ENCODE data around the gene ABHD4.
"Not testable (repeated sequence)": the region's sequence is repeated elsewhere in the genome, so short reads cannot be mapped to it uniquely, and the experiment has no call there.

The ABHD4 gene

DNA sequence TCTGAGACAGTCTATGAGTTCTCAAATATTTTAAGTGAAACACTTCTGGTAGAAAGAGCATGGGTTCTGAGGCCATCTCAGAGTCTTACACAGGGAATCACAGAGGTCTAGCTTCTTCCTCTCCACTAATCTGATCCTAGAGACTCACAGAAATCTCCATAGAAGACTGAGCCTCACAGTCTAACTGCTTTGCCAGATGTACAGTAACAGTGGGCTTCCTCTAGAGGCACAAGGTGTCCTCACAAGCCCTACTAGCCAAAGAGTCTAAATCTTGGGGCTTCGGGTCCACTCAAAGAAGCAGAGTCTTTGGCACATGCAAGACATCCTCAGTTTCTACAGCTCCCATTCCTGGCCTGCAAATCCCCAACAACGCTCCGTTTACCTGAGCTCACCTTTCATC, 32.0 kb downstream of the ABHD4 start:
- no peak for DNase-seq

DNA sequence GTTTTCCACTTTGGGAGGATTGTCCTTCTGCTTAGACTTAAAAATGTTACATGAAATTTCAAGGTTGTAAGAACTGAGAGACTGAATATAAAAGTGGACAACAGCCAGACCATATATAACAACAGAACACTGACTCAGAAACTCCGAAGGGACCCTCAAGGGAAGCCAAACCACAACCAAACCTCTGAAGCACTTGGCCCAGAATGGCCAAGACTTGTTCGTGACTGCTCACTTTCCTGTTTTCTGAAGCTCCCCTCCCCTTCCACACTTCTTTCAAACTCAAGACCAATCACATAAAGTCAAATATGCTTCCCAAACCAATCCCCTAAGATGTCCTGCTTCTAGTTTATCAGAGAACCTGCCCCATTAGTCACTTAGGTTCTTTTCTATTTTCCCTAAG, 32.4 kb downstream of the ABHD4 start:
- no peak for DNase-seq

DNA sequence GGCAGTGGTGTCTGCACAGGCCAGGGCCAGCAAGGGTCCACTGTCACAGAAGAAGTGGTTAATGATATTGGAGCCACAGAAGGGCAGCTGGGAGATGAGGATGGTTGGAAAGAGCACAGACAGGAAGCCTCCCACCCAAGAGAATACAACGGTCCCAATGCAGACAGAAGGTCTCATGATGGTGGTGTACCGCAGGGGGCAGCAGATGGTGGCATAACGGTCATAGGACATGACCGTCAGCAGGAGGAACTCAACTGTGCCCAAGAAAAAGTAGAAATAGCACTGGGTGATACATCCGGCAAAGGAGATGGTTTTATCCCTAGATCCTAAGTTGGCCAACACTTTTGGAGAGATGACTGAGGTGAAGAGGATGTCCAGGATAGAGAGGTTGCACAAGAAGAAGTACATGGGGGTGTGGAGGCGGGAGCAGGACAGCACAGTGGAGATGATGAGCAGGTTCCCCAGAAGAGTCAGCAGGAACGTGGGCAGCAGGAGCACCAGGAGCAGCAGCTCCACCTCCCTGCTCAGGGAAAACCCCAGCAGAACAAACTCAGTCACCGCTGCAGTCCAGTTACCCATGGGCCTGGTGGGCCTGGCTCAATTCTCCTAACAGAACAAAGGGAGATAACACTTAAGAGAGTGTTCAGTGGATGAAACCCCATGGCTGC, 36.3 kb downstream of the ABHD4 start:
- DNase-seq = no peak

DNA sequence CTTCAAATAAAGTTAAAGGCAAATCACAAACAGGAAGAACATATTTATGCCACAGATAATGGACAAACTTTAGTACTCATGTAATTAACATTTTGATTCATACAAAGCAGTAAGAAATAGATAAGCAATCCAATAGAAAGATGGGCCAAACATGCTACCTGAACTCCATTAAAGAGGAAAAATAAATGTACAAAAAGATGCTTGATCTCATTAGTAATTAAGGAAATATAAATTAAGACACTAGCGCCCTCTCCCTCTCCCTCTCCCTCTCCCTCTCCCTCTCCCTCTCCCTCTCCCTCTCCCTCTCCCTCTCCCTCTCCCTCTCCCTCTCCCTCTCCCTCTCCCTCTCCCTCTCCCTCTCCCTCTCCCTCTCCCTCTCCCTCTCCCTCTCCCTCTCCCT, 37.9 kb downstream of the ABHD4 start:
- DNase-seq = not testable (repeated sequence)

DNA sequence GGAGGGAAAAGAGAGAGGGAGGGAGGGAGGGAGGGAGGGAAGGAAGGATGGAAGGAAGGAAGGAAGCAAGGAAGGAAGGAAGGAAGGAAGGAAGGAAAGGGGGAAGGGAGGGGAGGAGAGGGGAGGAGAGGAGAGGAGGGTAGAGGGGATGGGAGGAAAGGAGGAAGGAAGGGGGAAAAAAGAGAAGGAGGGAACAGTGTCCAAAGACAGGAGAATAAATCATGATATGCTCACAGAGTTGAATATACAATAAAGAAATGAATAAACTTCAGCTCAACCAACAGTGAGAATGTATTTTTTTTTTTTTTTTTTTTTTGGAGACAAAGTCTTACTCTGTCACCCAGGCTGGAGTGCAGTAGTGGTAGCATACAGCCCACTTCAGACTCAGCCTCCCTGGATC, 42.1 kb downstream of the ABHD4 start:
- no peak for DNase-seq

DNA sequence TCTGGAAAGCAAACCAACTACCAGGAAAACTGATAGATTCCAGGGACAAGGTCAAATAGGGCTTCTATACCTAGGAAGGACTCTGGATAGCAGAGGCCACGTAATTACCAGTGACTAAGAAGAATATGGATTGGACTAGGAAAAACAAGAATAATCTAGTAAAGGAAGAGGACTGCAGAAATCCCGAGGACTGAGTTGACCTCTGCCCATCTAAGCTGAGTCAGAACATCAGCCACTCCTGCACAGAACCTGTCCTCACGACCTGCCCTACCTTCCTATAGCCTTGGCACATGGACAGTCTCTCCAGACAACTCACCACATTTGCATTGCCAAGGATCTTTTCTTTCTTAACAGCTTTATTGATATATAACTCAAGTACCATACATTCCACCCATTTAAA, 43.7 kb downstream of the ABHD4 start:
- DNase-seq = no peak

DNA sequence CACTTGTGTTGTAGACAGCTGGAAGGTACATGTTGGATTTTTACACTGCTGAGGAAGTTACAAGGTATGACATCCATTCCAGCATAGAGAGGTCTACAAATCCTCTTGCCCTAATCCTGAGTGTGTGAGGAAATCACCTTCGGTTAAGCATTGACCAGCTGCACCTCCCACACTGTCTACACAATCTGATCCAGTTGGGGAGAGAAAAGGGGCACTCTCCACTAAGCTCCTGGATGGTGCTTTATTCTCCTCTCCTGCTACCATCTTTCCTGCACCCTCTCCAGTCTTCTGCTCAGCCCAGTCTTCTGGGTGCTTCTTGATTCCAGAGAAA, 46.2 kb downstream of the ABHD4 start, which contains the start of gene OR6J1:
Gene OR6J1, minus strand, starts transcription at position 48 of the 331 bp plus-strand sequence. CDS start 9,541 bp downstream, outside the sequence.
- no peak for DNase-seq

DNA sequence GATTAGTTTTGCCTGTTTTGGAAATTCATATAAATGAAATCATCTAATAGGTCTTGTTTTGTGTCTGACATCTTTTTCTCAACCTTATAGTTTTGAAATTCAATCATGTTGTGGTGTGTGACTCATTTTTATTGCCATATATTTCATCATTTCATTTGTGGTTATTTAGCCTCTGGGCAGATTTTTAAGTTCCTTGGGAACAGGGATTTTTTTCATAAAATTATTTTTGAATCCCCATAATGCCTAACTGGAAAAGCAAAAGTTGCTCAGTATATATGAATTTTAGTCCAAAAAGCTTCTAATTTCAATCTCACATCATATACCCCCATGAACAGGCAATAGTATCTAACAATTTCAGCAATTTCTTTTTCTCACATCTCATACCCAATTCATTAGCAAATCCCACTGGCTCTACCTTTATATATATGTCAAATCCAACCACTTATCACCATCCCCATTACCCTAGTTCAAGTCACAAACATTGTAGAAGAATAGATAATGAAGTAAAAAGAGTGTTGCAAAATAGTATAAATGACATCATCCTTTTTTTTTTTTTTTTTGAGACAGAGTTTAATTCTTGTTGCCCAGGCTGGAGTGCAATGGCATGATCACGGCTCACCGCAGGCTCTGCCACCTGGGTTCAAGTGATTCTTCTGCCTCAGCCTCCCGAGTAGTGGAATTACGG, 48.6 kb downstream of the ABHD4 start:
- DNase-seq = no peak

DNA sequence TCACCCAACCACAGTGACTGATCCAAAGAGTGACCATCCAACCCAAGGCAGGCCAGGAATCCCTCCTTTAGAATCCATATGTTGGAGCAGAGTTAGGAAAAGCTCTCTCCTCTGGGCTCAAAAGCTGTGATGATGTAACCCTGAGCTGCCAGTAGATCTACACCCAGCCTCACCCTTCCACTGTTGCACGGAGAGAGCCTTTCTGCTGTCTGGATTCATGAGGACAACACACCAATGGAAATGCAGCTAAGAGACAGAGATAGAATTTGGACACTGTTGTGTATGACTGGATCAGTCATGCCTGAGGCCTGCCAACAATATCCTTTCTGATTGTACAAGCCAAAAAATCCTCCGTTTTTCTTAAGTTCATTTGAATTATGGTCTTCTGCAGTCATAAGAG, 50.4 kb downstream of the ABHD4 start:
- DNase-seq = no peak

DNA sequence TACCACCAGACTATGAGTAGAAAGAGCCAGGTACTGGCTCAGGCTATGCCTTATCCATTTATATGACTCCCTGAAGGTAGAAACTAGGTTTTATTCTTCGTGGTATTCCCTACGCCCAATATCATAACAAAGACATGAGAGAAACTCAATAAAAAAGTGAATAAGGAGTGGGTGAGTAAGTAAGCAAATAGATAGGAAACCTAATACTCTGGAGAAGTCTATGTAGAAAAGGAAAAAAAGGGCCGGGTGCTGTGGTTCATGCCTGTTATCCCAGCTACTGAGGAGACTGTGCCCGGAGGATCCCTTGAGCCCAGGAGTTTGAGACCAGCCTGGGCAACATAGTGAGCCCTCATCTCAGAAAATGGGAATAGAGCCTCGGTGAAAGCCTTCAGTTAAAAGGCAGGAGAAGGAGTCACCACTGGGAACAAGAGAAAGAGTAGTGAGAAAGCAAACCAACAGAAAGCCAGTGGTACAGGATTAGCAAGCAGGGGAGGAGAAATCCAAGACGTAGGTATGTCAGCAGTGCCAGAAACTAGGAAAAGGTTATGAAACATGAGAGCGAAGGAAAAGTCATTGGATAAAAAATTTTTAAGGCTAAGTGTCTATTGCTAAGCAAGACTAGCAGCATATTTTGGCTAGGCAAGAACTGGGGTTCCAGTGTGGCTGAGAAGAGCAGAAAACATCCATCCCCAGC, 52.1 kb downstream of the ABHD4 start:
- no peak for DNase-seq

DNA sequence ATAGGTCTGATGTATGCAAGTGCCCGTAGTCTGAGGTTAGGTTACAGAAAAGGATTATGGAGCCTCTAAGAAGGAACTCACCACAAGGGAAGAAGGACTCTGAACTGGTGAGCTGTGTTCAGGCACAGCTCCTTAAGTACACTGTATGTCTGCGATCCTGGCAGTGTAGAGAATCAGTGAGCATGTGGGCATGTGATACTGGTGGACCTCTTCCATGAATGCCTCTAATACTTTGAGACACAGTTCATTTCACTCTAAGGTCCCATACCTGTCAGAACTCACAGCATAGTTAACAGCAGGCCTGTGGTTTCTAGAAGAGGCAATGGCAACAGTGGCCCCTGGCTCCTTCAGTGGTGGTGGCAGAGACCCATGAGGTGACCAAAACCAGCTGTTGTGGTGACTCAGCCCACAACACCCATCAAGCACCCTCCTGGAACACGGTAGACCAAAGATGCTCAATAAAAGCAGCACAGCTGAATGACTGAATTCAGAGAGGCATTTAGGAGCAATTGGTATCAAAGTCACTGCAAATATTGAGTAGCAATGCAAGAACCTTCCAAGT, 52.9 kb downstream of the ABHD4 start:
- no peak for DNase-seq

DNA sequence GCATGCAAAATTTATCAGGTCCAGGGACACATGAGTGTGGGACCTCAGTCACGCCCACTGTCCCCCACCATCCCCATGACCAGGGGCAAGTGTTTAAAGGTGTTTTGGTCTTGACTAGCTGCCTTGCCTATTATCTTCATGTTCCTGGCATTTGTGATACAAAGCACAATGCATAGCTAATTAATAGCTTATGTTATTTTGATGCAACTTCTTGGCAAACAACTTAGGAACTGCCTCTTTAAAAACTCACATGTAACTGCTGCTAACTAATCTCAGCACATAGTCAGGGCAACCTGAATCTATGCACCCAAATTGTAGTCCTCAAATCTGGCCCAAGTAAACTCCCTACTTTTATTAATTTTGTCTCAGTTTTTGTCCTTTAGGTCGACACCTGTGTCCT, 53.5 kb downstream of the ABHD4 start:
- DNase-seq = no peak

DNA sequence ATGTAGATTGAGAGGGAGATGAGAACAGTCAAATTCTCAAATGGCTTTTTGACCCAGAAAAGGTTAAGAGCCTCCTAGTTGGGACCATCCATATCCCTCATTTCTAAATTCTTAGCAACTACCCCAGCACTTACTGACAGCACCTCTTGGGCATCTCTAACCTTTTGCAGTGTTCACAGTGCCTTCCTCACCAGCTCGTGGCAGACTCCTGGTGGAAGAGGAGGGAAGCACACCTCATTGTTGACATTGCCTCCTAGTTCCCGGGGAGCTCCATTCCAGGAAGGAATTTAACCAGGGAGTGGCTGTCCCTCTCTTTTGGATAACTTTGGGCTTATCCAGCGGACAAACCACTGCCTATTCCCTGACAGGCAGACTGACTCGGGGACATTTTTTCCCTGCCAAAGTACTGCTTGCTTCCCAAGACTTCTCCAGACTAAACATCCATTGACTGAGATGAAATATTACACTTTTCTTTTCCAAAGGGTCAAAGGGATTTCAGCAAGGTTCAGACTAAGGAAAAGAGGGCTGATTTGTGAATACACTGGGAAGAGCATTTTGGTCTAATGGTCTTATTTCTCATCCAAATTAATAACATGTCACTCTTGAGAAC, 55.0 kb downstream of the ABHD4 start:
- no peak for DNase-seq

DNA sequence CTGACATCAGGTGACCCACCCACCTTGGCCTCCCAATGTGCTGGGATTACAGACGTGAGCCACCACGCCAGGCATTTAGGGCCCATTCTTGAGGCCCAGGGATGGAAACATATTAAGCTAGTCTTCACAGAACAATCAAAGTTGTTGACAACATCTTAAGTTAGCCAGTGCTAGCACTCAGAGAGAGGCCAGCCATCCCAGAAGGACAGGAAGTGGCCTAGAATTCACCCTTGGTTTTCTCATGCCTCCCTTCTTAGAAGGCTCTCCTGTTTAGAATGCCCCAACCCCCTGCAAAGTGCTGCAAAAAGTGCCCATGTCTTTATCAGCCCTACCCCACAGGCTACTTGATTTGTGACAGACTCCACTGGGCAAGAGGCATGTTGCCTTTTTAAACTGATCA, 58.1 kb downstream of the ABHD4 start:
- no peak for DNase-seq

DNA sequence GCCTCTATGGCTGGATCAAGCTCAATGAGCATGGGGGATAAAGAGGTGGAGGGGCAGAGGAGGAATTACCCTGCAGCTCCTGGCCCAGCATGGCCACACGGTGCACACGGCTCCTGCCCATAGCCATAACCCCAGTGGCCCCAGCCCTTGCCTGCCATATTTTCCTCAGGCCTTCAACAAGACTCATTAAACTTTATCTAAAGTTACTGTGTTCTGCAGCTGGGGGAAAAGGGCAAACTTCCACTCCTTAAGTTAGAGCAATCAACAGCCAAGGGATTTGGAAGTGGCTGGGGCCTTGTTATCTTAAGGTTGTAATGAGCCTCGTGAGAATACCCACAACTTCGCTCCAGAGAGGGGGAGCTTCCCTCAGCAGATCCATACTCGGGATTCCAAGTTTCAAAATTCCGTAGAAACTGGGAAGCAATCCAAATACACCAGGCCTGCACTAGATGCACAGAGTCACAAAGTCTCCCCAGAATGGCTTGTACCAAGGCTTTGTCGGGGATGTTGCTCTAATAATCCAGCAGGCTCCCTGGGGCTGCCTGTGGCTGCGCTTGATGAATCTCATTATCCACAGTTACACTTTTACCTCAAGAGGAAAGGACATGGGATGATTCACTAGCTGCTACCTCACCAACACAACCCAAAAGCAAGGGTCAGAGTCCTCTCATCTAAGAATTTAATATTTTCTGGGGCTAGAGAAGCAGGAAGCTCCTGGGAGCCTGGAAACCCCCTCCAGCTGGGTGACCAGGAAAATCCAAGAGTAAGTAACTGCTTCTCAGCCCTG, 59.0 kb downstream of the ABHD4 start:
- DNase-seq = no peak

DNA sequence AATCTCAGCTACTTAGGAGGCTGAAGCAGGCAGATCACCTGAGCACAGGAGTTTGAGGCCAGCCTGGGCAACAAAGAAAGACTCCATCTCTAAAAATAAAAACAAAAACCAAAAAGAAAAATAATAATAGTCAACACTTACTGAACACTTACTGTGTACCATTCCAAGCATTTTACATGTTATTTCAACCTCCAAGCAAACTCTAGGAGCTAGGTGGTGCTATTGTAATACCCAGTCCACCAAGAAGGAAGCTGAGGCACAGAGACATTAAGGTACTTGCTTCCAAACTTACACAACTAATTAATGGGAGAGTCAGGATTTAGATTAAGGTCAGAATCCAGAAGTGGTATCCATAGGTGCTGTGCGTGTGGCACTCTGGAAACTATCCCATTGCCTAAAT, 59.8 kb downstream of the ABHD4 start:
- no peak for DNase-seq

DNA sequence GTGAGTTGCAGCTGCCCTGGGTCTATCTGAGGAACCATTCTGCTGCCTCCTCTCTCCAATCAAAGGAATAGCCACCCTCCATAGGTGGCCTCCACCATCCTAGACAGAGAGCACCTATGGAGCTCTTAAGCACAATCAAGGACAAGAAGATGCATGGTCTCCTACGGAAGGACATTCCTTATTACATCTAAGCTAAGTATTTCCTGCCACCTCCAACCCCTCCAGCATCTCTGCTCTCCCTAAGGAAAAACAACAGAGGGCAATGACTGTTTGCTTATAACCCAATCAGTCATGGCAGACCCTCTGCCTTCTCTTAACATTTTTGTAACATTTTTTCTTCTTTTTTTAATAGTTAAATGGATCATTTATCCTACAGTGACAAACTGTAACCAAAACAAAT, 60.8 kb downstream of the ABHD4 start:
- no peak for DNase-seq

DNA sequence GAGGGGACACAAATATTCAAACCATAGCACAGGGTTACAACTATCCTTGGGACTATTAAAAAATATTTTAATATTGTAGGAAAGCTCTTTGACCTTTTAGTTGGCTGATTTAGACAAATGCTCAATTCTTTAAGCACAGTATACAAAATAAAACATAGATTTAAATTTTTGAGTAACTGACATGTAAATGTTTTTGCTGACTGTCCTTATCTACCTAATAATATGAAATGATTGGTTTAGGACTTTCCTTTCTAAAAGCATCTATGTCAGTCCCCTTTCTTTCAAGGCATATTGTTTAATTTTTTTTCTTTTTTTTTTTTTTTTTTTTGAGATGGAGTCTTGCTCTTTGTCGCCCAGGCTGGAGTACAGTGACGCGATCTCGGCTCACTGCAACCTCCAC, 62.6 kb downstream of the ABHD4 start:
- DNase-seq = no peak

Data from activated CD4-positive, CD25-positive, alpha-beta regulatory T cell treated with anti-CD3 and anti-CD28 coated beads, Interleukin-2, amount 50 U/mL, for 72 hours (primary cell).